Measurements from ENCODE around the gene TAGLN2. TPM values are rescaled to one million over a fixed set of nuclear protein-coding genes. Genes with fewer than 3 reads are reported as not detected.

Gene TAGLN2
- total RNA-seq, 4 donors from 2014 or later, result 104 to 170 (median 151) TPM

GRCh38 chr1:159922511-159923202 is 2.6 kb downstream of the TAGLN2 start:
- H3K27ac ChIP-seq, result peak overlapping the region; percentile 93 to 98 (median 96)
- intact Hi-C loops (cut with DNase I), result loop anchor here (10.0 kb wide), 1 partner anchor 172 kb away; the partner anchor contains the start of gene IGSF8
- no peaks in the 10 kb centered on the region for H3K9me3 ChIP-seq
- peak overlapping the region in 1 of 3 donors; percentile 91 for H3K4me3 ChIP-seq (replicated peaks in 1 of 3)
- H3K36me3 ChIP-seq, result peaks cover 20 to 27% of the 10 kb centered on the region in 2 donors
- DNase-seq, result no peak
- TF ChIP-seq POLR2A (IDR thresholded peaks at IDR 0.05), result no peak
- no peak for TF ChIP-seq CTCF (IDR thresholded peaks at IDR 0.05)
- WGBS, 2 donors, result 72 to 78% methylated on average over 4 to 6 of the region's 8 CpGs
- H3K27me3 ChIP-seq, result no peaks in the 10 kb centered on the region
- H3K4me1 ChIP-seq, result peaks cover 34 to 44% of the 10 kb centered on the region in 2 donors

- intact Hi-C loops (cut with DNase I), result loop anchor here (10.0 kb wide), 1 partner anchor 173 kb away; the partner anchor contains the start of gene IGSF8
- Histone ChIP-seq H3K4me3 (replicated peaks in 1 of 3) (peak overlapping the region in 1 of 3 donors; percentile 91), H3K27ac (peak overlapping the region in 2 of 3 donors; percentile 96 to 98), H3K36me3 (peaks cover 20 to 30% of the 10 kb centered on the region in 2 donors), H3K27me3 (no peaks in the 10 kb centered on the region), H3K4me1 (peaks cover 30 to 40% of the 10 kb centered on the region in 2 donors), H3K9me3 (no peaks in the 10 kb centered on the region)
- TF ChIP-seq CTCF (IDR thresholded peaks at IDR 0.05) (no peak), POLR2A (IDR thresholded peaks at IDR 0.05) (no peak)
- DNase-seq, result no peak
- WGBS, 2 donors, result 70 to 78% methylated on average over 17 to 18 of the region's 18 CpGs
These were observed 3.4 kb downstream of the TAGLN2 start for GRCh38 chr1:159921700-159922504.

- no peak overlapping the region for H3K4me3 ChIP-seq (replicated peaks in 1 of 3)
- DNase-seq, result no peak
- 77 to 84% methylated on average over 1 of the region's 1 CpG for WGBS, 2 donors
- intact Hi-C loops (cut with DNase I), result loop anchor here (10.0 kb wide), 1 partner anchor 174 kb away; the partner anchor contains the start of gene IGSF8
- no peak for TF ChIP-seq CTCF (IDR thresholded peaks at IDR 0.05)
- no peaks in the 10 kb centered on the region for H3K27me3 ChIP-seq
- H3K9me3 ChIP-seq, result no peaks in the 10 kb centered on the region
- peaks cover 24 to 38% of the 10 kb centered on the region in 2 donors for H3K4me1 ChIP-seq
- H3K27ac ChIP-seq, result peak overlapping the region in 1 of 3 donors; percentile 28
- peaks cover 20 to 30% of the 10 kb centered on the region in 2 donors for H3K36me3 ChIP-seq
These were observed 4.1 kb downstream of the TAGLN2 start for GRCh38 chr1:159921251-159921650.

- TF ChIP-seq CTCF (IDR thresholded peaks at IDR 0.05) (no peak), POLR2A (IDR thresholded peaks at IDR 0.05) (no peak)
- intact Hi-C loops (cut with DNase I), result loop anchor here (10.0 kb wide), 1 partner anchor 174 kb away; the partner anchor contains the start of gene IGSF8
- Histone ChIP-seq H3K27ac (peak overlapping the region in 1 of 3 donors; percentile 12), H3K36me3 (peaks cover 20 to 30% of the 10 kb centered on the region in 2 donors), H3K9me3 (no peaks in the 10 kb centered on the region), H3K27me3 (no peaks in the 10 kb centered on the region), H3K4me3 (replicated peaks in 1 of 3) (no peak overlapping the region), H3K4me1 (peaks cover 18 to 32% of the 10 kb centered on the region in 2 donors)
- 72 to 92% methylated on average over 1 of the region's 1 CpG for WGBS, 2 donors
- DNase-seq, result no peak
These were observed 4.7 kb downstream of the TAGLN2 start for GRCh38 chr1:159920651-159921050.
